Astrocyte of the spinal cord (primary cell): ENCODE data around the gene TMC4.

ENCODE experiments used
- DNase-seq: peaks from one replicate; pipeline ENCODE4 v3.0.0; 2011; ENCODE audit warnings: low read depth, low spot score
- H3K4me3 ChIP-seq: 2 replicates; pipeline ENCODE4 v1.5.1; 2011; ENCODE audit warnings: low read depth, mild to moderate bottlenecking, low read length, moderate library complexity
- CTCF ChIP-seq: IDR thresholded peaks from 2 replicates; pipeline ENCODE4 v1.5.1; 2012; ENCODE audit warnings: low read depth, mild to moderate bottlenecking, low read length, inconsistent platforms
- in situ Hi-C: cut with HindIII; loops from 2 replicates; pipeline ENCODE4 v1.10.0; 2017; ENCODE audit warnings: low sequenced_read_pairs

The TMC4 gene

DNA sequence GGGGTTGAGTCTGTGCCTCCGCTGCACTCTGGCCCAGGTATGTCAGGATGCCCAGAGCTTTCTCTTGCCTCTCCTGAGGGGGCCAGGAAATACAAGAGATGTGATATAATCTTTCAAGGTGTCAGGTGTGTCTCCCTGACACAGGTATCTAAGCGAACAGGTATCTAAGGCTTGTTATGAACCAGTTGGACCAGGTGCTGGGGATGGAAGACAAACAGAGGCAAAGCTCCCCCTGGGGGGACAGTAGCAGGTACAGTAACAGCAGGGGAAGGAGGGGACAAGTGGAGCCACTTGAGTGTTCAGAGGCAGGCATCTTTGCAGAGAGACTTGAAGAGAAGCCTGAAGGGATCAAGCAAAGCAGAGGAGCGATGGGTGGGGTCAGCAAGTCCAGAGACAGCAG, 16.0 kb downstream of the TMC4 start:
- DNase-seq = no peak
- no peak overlapping the region for H3K4me3 ChIP-seq
- in situ Hi-C loops = no loop called here
- TF ChIP-seq CTCF = no peak

GRCh38 chr19:54156490-54156889, 16.5 kb downstream of the TMC4 start:
- in situ Hi-C loops = no loop called here
- TF ChIP-seq CTCF = no peak
- no peak overlapping the region for H3K4me3 ChIP-seq
- DNase-seq = no peak

DNA sequence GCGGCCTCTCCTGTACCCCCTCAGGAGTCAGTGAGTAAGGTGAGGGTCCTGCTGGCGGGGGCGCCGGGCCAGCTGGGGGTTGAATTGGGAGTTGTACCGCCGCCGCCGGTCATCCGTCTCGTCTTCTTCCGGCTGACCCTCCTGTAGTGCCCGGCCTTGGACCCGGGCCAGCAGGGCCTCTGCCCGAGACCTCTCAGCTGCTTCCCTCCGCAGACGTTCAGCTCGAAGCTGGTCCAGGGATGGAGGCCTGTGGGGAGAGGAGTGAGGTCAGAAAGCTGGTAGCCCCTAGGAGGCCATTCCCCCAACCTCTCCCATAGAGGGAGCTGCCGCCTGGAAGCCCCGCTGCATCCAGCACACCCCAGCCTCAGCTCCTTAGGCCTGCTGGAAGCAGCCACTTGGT, 17.3 kb downstream of the TMC4 start:
- in situ Hi-C loops = no loop called here
- no peak overlapping the region for H3K4me3 ChIP-seq
- no peak for DNase-seq
- peak; percentile 4 for TF ChIP-seq CTCF

DNA sequence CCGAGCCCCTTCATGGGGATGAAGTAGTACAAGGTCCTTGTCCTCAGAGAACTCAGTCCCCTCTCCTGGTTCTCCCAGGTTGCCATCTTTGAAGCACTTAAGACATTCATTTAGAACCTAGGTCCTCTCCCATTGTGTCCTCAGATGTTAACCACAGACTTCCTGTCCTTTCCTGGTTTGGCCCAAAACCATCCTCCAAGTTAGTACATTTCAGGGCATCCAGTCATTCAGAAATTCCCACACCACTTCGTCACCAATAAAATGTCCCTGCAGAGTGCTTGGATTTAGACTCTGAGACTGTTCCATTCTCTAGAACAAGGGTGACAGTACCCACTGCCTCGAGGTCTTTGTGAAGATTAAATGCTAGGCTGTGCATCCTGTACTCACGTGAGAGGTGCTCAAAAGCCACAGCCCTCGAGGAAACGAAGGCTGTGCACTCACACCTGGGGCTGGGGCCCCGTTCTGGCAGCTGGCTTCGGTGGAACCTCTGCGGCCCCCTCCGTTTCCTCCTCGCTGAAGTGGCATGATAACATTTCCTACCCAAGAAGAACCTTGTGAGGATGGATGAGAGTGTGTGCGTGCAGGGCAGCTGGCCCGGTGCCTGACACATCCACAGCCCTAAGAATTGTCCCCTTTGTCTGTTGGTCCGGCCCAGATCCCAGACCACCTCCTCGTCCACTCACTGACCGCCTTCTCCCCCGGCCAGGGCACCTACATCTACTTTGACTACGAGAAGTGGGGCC, 18.2 kb downstream of the TMC4 start:
- TF ChIP-seq CTCF = no peak
- in situ Hi-C loops = no loop called here
- no peak overlapping the region for H3K4me3 ChIP-seq
- no peak for DNase-seq

- DNase-seq = no peak
- in situ Hi-C loops = no loop called here
- no peak overlapping the region for H3K4me3 ChIP-seq
- TF ChIP-seq CTCF = no peak
Measured at GRCh38 chr19:54153731-54154326, 19.1 kb downstream of the TMC4 start.

GRCh38 chr19:54152878-54153524, 20.0 kb downstream of the TMC4 start:
- in situ Hi-C loops = no loop called here
- no peak for TF ChIP-seq CTCF
- DNase-seq = no peak
- no peak overlapping the region for H3K4me3 ChIP-seq
